ENCODE results near the gene TBCA. TPM values are rescaled to one million over a fixed set of nuclear protein-coding genes. Genes with fewer than 3 reads are reported as not detected.

Gene TBCA
- total RNA-seq, 1 experiment from 2014 or later, result 119 TPM

- no peak overlapping the region for H3K4me3 ChIP-seq (ENCODE audit: low read length)
- no peaks in the 10 kb centered on the region for H3K9me3 ChIP-seq (ENCODE audit: low read length)
- intact Hi-C loops (cut with micrococcal nuclease), result no loop called here
- no TSS peak for BruUV-seq (replicated peaks)
- no peak overlapping the region for H2AFZ ChIP-seq (ENCODE audit: low read length)
- H3K4me1 ChIP-seq (ENCODE audit: insufficient read depth, low read length), result no peaks in the 10 kb centered on the region
- no peak for TF ChIP-seq EZH2phosphoT487 (IDR thresholded peaks at IDR 0.05; ENCODE audit: borderline replicate concordance, low read length)
- TF ChIP-seq EZH2 (IDR thresholded peaks at IDR 0.05; ENCODE audit: low read length, unreplicated experiment), result no peak
- no peak for TF ChIP-seq CTCF (conservative IDR thresholded peaks at IDR 0.05; ENCODE audit: low read depth, low read length)
- H3K79me2 ChIP-seq (ENCODE audit: low read length), result no peaks in the 10 kb centered on the region
- no peak overlapping the region for H3K4me2 ChIP-seq (ENCODE audit: low read length)
- no peak overlapping the region for H3K27ac ChIP-seq (ENCODE audit: low read length)
- H4K20me1 ChIP-seq (ENCODE audit: low read length), result no peaks in the 10 kb centered on the region
- H3K9ac ChIP-seq (ENCODE audit: low read length), result no peak overlapping the region
- no peaks in the 10 kb centered on the region for H3K9me2 ChIP-seq (replicated peaks; ENCODE audit: low read length)
- ChIA-PET POLR2A (ENCODE audit: unreplicated experiment) (no interaction called here), CTCF (no interaction called here)
- H3F3A ChIP-seq (ENCODE audit: low read length, unreplicated experiment), result no peaks in the 10 kb centered on the region
- H3K27me3 ChIP-seq (ENCODE audit: low read length), result peaks cover 44% of the 10 kb centered on the region
- DNase-seq, result no peak
- no peaks in the 10 kb centered on the region for H3K36me3 ChIP-seq (ENCODE audit: low read depth, low read length)
- no peak for ATAC-seq
Measured at GRCh38 chr5:77642738-77643653, 133.1 kb downstream of the TBCA start.

DNA sequence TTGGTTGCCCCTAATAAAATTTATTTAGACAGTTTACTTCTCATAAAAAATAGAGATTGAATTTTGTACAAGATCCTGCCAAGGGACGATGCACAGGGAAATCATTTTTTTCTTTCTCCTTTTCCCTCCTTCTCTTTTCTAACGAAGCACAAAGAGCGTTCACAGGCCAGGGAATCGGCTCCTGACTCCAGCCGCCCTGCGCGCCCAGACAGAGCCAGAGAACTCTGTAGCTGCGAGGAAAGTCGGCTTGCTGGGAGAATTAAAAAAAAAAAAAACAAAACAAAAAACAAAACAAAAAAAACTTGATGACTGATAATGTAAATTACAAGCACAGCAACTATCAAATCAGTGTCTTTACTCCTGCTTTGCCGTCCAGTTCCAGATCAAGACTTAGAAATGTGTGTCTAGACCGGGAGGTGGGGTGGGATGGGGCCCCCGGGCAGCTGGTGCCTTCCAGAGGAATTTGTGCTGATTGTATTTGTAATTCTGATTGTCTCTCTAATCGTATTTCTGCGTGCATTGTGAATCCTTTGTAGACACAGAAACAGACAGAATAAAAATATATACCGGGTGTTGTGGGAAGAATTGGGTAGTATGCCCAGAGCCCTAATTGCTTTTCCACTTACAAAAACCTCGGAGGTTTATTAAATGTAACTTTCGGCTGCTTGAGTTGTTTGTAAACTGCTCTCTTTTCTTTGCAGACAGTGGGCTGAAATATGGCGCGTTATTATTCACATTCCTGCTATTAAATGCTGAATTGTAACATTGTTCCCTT lies 134.0 kb downstream of the TBCA start:
- Histone ChIP-seq H3K9me3 (ENCODE audit: low read length) (no peaks in the 10 kb centered on the region), H3F3A (ENCODE audit: low read length, unreplicated experiment) (no peaks in the 10 kb centered on the region), H2AFZ (ENCODE audit: low read length) (no peak overlapping the region), H3K4me2 (ENCODE audit: low read length) (no peak overlapping the region), H3K4me1 (ENCODE audit: insufficient read depth, low read length) (no peaks in the 10 kb centered on the region), H3K36me3 (ENCODE audit: low read depth, low read length) (no peaks in the 10 kb centered on the region), H3K27ac (ENCODE audit: low read length) (no peak overlapping the region), H3K4me3 (ENCODE audit: low read length) (no peak overlapping the region), H3K9me2 (replicated peaks; ENCODE audit: low read length) (no peaks in the 10 kb centered on the region), H3K27me3 (ENCODE audit: low read length) (peaks cover 52% of the 10 kb centered on the region), H4K20me1 (ENCODE audit: low read length) (no peaks in the 10 kb centered on the region), H3K79me2 (ENCODE audit: low read length) (no peaks in the 10 kb centered on the region), H3K9ac (ENCODE audit: low read length) (no peak overlapping the region)
- no peak for ATAC-seq
- no peak for DNase-seq
- ChIA-PET POLR2A (ENCODE audit: unreplicated experiment) (no interaction called here), CTCF (no interaction called here)
- no peak for TF ChIP-seq EZH2phosphoT487 (IDR thresholded peaks at IDR 0.05; ENCODE audit: borderline replicate concordance, low read length)
- TF ChIP-seq EZH2 (IDR thresholded peaks at IDR 0.05; ENCODE audit: low read length, unreplicated experiment), result no peak
- no peak for TF ChIP-seq CTCF (conservative IDR thresholded peaks at IDR 0.05; ENCODE audit: low read depth, low read length)
- intact Hi-C loops (cut with micrococcal nuclease), result no loop called here
- no TSS peak for BruUV-seq (replicated peaks)
